DOHH2 (cell line): ENCODE results near the gene RSPO1.

Experiments used
- H3F3A ChIP-seq: fragments of 200-600 bp; sonication (generic), shearing (Covaris generic); 2 replicates; pipeline ENCODE4 v1.6.0; 2016; ENCODE audit warnings: antibody characterized with exemption, mild to moderate bottlenecking; ENCODE audit not compliant: control insufficient read depth, insufficient read depth
- H3K27ac ChIP-seq: fragments of 200-600 bp; sonication (generic); 2 replicates; pipeline ENCODE4 v1.5.1; 2014; ENCODE audit warnings: low read depth, mild to moderate bottlenecking, low read length, moderate library complexity
- H3K27me3 ChIP-seq: fragments of 200-600 bp; sonication (generic); 2 replicates; pipeline ENCODE4 v1.6.1; 2014; ENCODE audit warnings: mild to moderate bottlenecking, low read length, mixed read lengths; ENCODE audit not compliant: control insufficient read depth
- H3K36me3 ChIP-seq: fragments of 200-600 bp; sonication (generic); 2 replicates; pipeline ENCODE4 v1.6.1; 2014; ENCODE audit warnings: mild to moderate bottlenecking, low read length, moderate library complexity, mixed read lengths; ENCODE audit not compliant: control insufficient read depth
- H3K4me1 ChIP-seq: fragments of 200-600 bp; sonication (generic); 2 replicates; pipeline ENCODE4 v1.6.1; 2014; ENCODE audit warnings: mild to moderate bottlenecking, low read length, mixed read lengths; ENCODE audit not compliant: control insufficient read depth
- H3K4me2 ChIP-seq: fragments of 200-600 bp; sonication (generic); 2 replicates; pipeline ENCODE4 v1.6.0; 2014; ENCODE audit warnings: mild to moderate bottlenecking, low read length, moderate library complexity
- H3K4me3 ChIP-seq: fragments of 200-600 bp; sonication (generic); 2 replicates; pipeline ENCODE4 v1.5.1; 2014; ENCODE audit warnings: mild to moderate bottlenecking, low read length, mixed read lengths
- H3K79me2 ChIP-seq: fragments of 200-600 bp; sonication (generic); 2 replicates; pipeline ENCODE4 v1.6.1; 2014; ENCODE audit warnings: mild to moderate bottlenecking, low read length, mixed read lengths; ENCODE audit not compliant: control insufficient read depth
- H3K9me2 ChIP-seq: fragments of 200-600 bp; sonication (generic); replicated peaks from 2 replicates; pipeline ENCODE4 v1.6.1; 2014; ENCODE audit warnings: mild to moderate bottlenecking, low read length, mixed read lengths; ENCODE audit not compliant: control insufficient read depth
- H3K9me3 ChIP-seq: fragments of 200-600 bp; sonication (generic); 2 replicates; pipeline ENCODE4 v1.6.1; 2014; ENCODE audit warnings: antibody characterized with exemption, low read length, mixed read lengths; ENCODE audit not compliant: control insufficient read depth, insufficient read depth
- H4K20me1 ChIP-seq: fragments of 200-600 bp; sonication (generic); 2 replicates; pipeline ENCODE4 v1.6.0; 2014; ENCODE audit warnings: low read depth, mild to moderate bottlenecking, antibody characterized with exemption, low read length, moderate library complexity; ENCODE audit not compliant: control insufficient read depth, insufficient read depth
- CTCF ChIP-seq: fragments of 200-600 bp; sonication (generic); IDR thresholded peaks from one replicate; pipeline ENCODE4 v1.5.1; 2014; ENCODE audit warnings: antibody characterized with exemption, mild to moderate bottlenecking, low read depth, low read length; ENCODE audit not compliant: poor library complexity, severe bottlenecking
- EZH2phosphoT487 ChIP-seq: fragments of 200-600 bp; sonication (generic); IDR thresholded peaks from 2 replicates; pipeline ENCODE4 v1.6.1; 2017; ENCODE audit warnings: borderline replicate concordance, mild to moderate bottlenecking, antibody characterized with exemption, low read length, moderate library complexity, mixed read lengths

RSPO1 gene

GRCh38 chr1:37621326-37621870 lies 13.3 kb downstream of the RSPO1 start:
- Histone ChIP-seq H3K27me3 (peaks cover 17% of the 10 kb centered on the region), H3K4me1 (no peaks in the 10 kb centered on the region), H3K9me3 (no peaks in the 10 kb centered on the region), H3K27ac (no peak overlapping the region), H3K4me3 (no peak overlapping the region), H3K9me2 (no peaks in the 10 kb centered on the region), H3K36me3 (no peaks in the 10 kb centered on the region), H3K79me2 (no peaks in the 10 kb centered on the region), H4K20me1 (no peaks in the 10 kb centered on the region), H3K4me2 (no peak overlapping the region), H3F3A (no peaks in the 10 kb centered on the region)
- TF ChIP-seq EZH2phosphoT487 (no peak), CTCF (no peak)

DNA sequence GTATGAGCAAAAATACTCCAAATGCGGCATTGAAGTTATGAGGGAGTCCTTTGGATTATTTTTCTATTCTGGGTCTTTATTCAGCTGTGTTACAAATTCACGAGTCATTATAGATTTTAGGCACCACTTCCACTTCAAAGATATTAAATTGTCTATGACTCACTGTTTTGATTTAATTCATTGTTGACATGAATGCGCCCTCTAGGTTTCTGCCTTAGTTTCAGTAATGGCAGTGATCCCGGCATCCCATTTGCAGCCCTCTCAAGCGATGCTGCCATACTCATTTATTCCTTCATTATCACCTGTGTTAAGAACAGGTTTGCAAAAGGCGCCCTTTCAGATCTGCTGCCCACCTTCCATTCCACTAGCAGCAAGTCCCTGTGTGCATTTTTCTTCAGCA lies 14.0 kb downstream of the RSPO1 start:
- no peaks in the 10 kb centered on the region for H3F3A ChIP-seq
- no peaks in the 10 kb centered on the region for H3K9me3 ChIP-seq
- H3K27me3 ChIP-seq, result peaks cover 15% of the 10 kb centered on the region
- no peaks in the 10 kb centered on the region for H3K36me3 ChIP-seq
- no peak for TF ChIP-seq EZH2phosphoT487
- TF ChIP-seq CTCF, result no peak
- H3K4me2 ChIP-seq, result no peak overlapping the region
- no peaks in the 10 kb centered on the region for H3K79me2 ChIP-seq
- H4K20me1 ChIP-seq, result no peaks in the 10 kb centered on the region
- no peaks in the 10 kb centered on the region for H3K9me2 ChIP-seq
- H3K27ac ChIP-seq, result no peak overlapping the region
- H3K4me1 ChIP-seq, result no peaks in the 10 kb centered on the region
- H3K4me3 ChIP-seq, result no peak overlapping the region

GRCh38 chr1:37616330-37616729 lies 18.4 kb downstream of the RSPO1 start:
- no peak overlapping the region for H3K4me3 ChIP-seq
- no peak for TF ChIP-seq CTCF
- TF ChIP-seq EZH2phosphoT487, result no peak
- no peaks in the 10 kb centered on the region for H4K20me1 ChIP-seq
- H3F3A ChIP-seq, result no peaks in the 10 kb centered on the region
- no peaks in the 10 kb centered on the region for H3K9me3 ChIP-seq
- no peaks in the 10 kb centered on the region for H3K4me1 ChIP-seq
- no peaks in the 10 kb centered on the region for H3K9me2 ChIP-seq
- peaks cover 24% of the 10 kb centered on the region for H3K27me3 ChIP-seq
- H3K27ac ChIP-seq, result no peak overlapping the region
- H3K4me2 ChIP-seq, result no peak overlapping the region
- H3K79me2 ChIP-seq, result no peaks in the 10 kb centered on the region
- H3K36me3 ChIP-seq, result no peaks in the 10 kb centered on the region
